H1 (cell line): Measurements from ENCODE around the gene LDLRAD4.

Experiments used
- HDAC2 ChIP-seq, 2 experiments: fragments of 300-600 bp in 1 of 2; sonication (generic) in 1 of 2; IDR thresholded peaks; 2 replicates each; pipeline ENCODE4 v1.6.1; 2011 to 2012; ENCODE audit warnings: low read depth in 2 of 2, low read length in 2 of 2, mild to moderate bottlenecking in 2 of 2, moderate library complexity in 2 of 2, borderline replicate concordance in 1 of 2, inconsistent platforms in 1 of 2
- KDM5A ChIP-seq: fragments of 200-600 bp; IDR thresholded peaks from 2 replicates; pipeline ENCODE4 v1.7.1; 2012; ENCODE audit warnings: mild to moderate bottlenecking, low read length, inconsistent platforms, mixed read lengths
- POLR2A ChIP-seq, 2 experiments: IDR thresholded peaks; 1 replicate in 1 of 2; 2 replicates in 1 of 2; pipeline ENCODE4 v1.6.1; 2011; ENCODE audit warnings: low read depth in 2 of 2, low read length in 2 of 2, mild to moderate bottlenecking in 2 of 2; ENCODE audit errors: control extremely low read depth in 1 of 2
- POLR2AphosphoS5 ChIP-seq: IDR thresholded peaks from 2 replicates; pipeline ENCODE4 v1.6.1; 2011; ENCODE audit warnings: low read depth, low read length
- RAD21 ChIP-seq, 2 experiments: IDR thresholded peaks in 1 of 2; conservative IDR thresholded peaks in 1 of 2; 2 replicates each; pipeline ENCODE4 v1.6.1; 2011; ENCODE audit warnings: low read depth in 2 of 2, low read length in 2 of 2, improper control_type of control experiment in 1 of 2, inconsistent platforms in 1 of 2, mild to moderate bottlenecking in 1 of 2, moderate library complexity in 1 of 2
- SP1 ChIP-seq: IDR thresholded peaks from 2 replicates; pipeline ENCODE4 v1.6.1; 2011; ENCODE audit warnings: low read depth, low read length
- TAF1 ChIP-seq: IDR thresholded peaks from 2 replicates; pipeline ENCODE4 v1.6.1; 2011; ENCODE audit warnings: mild to moderate bottlenecking, low read depth, low read length
- TAF7 ChIP-seq: optimal IDR thresholded peaks from 2 replicates; pipeline ENCODE3; 2011; ENCODE audit warnings: low read depth, mild to moderate bottlenecking, inconsistent platforms, low read length, moderate library complexity, borderline replicate concordance
- TF ChIP-seq, protein P1 (sequence below), 3 experiments: IDR thresholded peaks; 1 replicate in 2 of 3; 2 replicates in 1 of 3; pipeline versions ENCODE4 v1.5.1 to v1.6.1; 2011; ENCODE audit warnings: low read length in 3 of 3, mild to moderate bottlenecking in 3 of 3, inconsistent platforms in 2 of 3, low read depth in 1 of 3, moderate library complexity in 1 of 3; ENCODE audit not compliant: insufficient read depth in 1 of 3; ENCODE audit errors: control extremely low read depth in 1 of 3

DNA sequence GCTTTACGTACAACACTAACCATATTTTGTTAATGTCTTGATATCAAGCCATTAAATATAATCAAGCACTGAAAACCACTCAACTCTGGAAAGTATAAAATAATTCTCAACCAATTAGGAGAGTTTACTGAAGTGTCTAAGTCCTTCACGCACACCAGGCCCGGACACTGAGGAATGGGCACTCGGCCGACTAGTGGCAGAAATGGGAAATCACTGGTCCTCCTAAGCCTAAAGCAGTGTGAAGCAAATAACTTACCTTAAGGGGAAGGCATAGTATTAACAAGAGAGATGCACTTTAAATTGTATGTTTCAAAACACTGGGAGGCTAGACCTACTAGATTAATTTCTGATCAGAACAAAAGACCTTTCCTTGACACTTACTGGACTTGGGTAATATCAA is 462.1 kb downstream of the LDLRAD4 start:
- TF ChIP-seq TAF7, result no peak
- TF ChIP-seq SP1, result no peak
- TF ChIP-seq POLR2A (IDR thresholded peaks at IDR 0.05; ENCODE audit: control extremely low read depth in 1 of 2, low read depth in 2 of 2, low read length in 2 of 2), result no peak
- TF ChIP-seq POLR2AphosphoS5, result no peak
- no peak for TF ChIP-seq KDM5A
- no peak for TF ChIP-seq HDAC2 (IDR thresholded peaks at IDR 0.05; ENCODE audit: borderline replicate concordance in 1 of 2, low read depth in 2 of 2, low read length in 2 of 2)
- TF ChIP-seq, protein P1, sequence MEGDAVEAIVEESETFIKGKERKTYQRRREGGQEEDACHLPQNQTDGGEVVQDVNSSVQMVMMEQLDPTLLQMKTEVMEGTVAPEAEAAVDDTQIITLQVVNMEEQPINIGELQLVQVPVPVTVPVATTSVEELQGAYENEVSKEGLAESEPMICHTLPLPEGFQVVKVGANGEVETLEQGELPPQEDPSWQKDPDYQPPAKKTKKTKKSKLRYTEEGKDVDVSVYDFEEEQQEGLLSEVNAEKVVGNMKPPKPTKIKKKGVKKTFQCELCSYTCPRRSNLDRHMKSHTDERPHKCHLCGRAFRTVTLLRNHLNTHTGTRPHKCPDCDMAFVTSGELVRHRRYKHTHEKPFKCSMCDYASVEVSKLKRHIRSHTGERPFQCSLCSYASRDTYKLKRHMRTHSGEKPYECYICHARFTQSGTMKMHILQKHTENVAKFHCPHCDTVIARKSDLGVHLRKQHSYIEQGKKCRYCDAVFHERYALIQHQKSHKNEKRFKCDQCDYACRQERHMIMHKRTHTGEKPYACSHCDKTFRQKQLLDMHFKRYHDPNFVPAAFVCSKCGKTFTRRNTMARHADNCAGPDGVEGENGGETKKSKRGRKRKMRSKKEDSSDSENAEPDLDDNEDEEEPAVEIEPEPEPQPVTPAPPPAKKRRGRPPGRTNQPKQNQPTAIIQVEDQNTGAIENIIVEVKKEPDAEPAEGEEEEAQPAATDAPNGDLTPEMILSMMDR (IDR thresholded peaks at IDR 0.05; ENCODE audit: control extremely low read depth in 1 of 3, insufficient read depth in 1 of 3, low read depth in 1 of 3, low read length in 3 of 3), result peak; percentile 39 to 65 (median 64); a peak in 3 of 4 replicates
- peak; percentile 21 to 37; a peak in 3 of 4 replicates for TF ChIP-seq RAD21 (IDR thresholded peaks at IDR 0.05 in 1 of 2, conservative IDR thresholded peaks at IDR 0.05 in 1 of 2; ENCODE audit: low read depth in 2 of 2, low read length in 2 of 2)
- no peak for TF ChIP-seq TAF1
